T-helper 2 cell (primary cell): ENCODE data around the gene SELENOI.
"Not testable (repeated sequence)": the region's sequence is repeated elsewhere in the genome, so short reads cannot be mapped to it uniquely, and the experiment has no call there.

ENCODE experiments used
- DNase-seq, 5 experiments: peaks; one replicate each; pipeline versions ENCODE4 v3.0.0 to v3.0.0-alpha.2; 2012 to 2022

SELENOI gene

DNA sequence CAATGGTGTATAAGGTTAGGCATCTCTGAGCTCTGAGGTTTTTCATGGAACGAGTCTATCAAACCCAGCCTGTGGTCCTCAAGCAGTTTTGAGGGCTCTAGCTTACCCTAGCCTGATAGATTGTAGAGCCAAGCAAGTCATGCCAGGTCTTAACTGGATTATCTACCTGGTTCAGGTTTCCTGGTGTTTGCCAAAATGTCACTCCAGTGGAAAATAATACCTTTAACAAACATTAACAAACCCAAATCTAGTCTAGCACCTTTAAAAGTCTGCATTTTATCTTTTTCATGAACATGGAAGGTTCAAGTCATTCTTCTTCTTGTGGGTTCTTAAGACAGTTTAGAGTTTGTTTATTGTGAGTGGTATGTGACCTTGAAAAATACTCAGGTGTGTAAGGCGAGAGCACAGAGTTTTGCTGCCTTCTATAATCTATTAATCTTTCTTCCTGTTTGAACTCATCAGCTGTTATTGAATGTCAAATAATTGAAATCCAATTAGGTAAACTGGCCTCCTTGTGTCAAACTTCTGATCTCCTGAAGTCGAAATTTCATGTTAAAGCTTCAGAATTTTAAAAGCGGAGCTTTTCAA is 14.0 kb downstream of the SELENOI start:
- no peak for DNase-seq

GRCh38 chr2:26363323-26363722 is 17.4 kb downstream of the SELENOI start:
- DNase-seq = peak in 1 of 5 experiments; percentile 67

- no peak for DNase-seq
These were observed 18.0 kb downstream of the SELENOI start for GRCh38 chr2:26363958-26364357.

DNA sequence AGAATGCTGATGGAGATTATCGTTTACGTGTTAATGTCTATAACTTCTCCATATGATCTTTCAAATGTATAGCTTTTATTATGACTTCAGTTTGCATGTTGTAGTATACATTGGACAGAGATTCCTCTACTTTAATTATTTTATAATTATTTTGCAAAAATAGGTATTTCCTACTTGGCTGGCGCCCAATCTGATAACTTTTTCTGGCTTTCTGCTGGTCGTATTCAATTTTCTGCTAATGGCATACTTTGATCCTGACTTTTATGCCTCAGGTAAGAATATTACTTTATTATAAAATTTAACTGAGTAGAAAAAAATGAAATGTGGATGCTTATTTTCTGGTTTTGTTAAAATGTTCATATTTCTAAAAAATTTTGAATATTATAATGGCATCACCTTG is 18.7 kb downstream of the SELENOI start:
- DNase-seq = no peak

DNA sequence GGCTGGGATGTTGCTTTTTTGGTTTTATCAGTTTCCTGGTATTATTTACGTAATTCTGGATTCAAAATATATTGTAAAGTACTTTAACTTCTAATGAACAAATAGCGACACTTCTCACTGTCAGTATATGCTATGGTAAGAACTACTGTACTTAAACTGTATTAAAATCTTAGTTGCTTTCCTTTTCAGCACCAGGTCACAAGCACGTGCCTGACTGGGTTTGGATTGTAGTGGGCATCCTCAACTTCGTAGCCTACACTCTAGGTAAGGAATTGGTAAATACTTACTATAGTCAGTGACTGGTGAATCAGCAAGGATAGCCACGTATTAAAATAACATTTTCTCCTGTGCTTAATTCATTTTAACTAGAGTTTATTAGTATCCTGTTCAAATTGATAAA is 21.0 kb downstream of the SELENOI start:
- no peak for DNase-seq

DNA sequence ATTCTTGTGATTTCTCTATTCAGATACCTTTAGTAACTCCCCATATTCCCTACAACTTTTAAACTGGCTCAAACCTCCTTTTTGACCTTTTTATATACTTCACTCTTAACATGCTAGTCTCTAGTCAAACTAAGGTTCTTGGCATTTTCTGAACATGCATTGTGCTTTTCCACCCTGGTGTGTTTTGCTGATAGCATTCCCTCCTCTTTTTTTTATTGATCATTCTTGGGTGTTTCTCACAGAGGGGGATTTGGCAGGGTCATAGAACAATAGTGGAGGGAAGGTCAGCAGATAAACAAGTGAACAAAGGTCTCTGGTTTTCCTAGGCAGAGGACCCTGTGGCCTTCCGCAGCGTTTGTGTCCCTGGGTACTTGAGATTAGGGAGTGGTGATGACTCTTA is 23.7 kb downstream of the SELENOI start:
- not testable (repeated sequence) for DNase-seq

- not testable (repeated sequence) for DNase-seq
These were observed 25.0 kb downstream of the SELENOI start for GRCh38 chr2:26370909-26371308.

GRCh38 chr2:26376799-26377198 is 30.9 kb downstream of the SELENOI start:
- no peak for DNase-seq

GRCh38 chr2:26380281-26380680 is 34.3 kb downstream of the SELENOI start:
- no peak for DNase-seq

- DNase-seq = no peak
These were observed 36.6 kb downstream of the SELENOI start for GRCh38 chr2:26382564-26382963.

DNA sequence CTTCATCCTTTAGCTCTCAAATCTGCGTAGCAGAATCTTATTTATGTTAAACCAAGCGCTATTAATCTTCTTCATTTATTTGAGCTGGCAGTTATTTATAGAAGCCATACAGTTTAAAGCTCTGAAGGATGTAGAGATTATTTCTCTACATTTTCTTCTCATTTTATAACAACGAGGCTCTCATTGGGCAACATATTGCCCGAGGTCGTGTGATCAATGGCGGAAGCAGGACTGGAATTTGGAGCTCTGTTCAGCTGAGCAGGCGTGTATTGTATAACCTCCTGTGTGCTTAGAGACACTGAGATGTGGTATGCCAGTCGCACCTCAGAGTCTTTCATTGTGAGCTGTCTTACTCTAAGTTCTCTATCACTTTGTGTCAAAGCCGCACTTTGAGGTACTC is 38.2 kb downstream of the SELENOI start:
- DNase-seq = no peak

DNA sequence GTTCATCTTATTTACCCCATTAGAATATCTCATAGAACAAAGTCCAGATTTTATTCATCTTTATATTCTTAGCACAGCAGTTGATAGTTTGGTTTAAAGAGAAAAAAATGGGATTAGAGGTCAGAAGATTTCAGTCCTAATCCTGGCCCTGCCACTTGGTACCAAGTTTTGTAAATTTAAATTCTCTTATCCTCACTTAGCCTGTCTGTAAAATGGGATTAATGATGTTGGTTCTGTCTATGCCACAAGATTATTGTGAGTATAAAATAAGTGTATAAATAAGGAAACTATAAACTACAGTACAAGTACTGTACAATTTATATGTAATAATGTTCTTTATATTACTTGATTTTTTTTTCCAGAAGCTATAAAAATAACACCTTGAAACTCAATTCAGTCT is 38.7 kb downstream of the SELENOI start:
- no peak for DNase-seq

- no peak for DNase-seq
These were observed 41.2 kb downstream of the SELENOI start for GRCh38 chr2:26387189-26387588.

DNA sequence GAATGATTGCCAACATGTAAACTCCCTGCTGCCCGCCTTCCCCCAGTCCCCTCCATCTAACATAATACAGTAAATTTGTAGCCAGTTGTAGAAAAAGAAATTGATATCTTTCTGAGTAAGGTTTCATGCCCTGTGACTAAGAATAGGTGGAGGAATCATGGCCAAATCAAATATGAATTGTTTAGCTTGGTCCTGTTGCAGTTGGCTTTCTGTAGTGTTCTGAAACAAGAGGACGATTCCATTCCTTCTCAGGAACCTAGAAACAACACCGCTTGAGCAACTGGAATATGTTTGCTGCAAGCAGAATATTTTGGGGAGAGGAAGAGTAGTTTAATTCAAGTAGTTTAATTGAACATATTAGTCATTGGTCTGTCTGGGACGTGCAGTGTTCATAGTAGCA is 48.8 kb downstream of the SELENOI start:
- no peak for DNase-seq

GRCh38 chr2:26395394-26395793 is 49.5 kb downstream of the SELENOI start:
- no peak for DNase-seq

DNA sequence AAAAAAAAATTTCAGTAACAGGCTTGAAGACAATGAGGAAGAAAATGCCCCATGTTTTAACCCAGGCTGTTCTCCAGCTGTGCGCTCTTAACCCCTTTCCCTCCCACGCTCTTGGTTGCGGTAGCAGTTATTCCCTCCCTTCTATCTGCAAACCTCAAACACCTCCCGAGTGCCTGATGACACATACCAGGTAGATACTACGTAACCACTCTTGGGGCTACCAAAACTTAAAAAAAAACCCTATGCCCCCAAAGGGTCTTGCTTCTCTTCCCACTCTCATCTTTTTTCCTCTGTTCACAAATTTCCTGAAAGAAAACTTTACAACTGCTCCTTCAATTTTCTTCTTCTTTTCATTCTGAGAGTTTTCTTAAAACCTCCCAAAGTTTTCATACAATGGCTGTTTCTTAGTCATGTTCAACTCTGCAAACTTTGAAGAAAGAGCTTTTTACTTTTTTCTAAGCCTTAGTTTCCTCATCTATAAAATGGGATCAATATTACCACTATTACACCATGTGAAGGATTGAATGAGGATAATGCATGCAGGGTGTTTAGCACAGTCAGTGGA is 50.9 kb downstream of the SELENOI start:
- peak in 1 of 5 experiments; percentile 16 for DNase-seq

DNA sequence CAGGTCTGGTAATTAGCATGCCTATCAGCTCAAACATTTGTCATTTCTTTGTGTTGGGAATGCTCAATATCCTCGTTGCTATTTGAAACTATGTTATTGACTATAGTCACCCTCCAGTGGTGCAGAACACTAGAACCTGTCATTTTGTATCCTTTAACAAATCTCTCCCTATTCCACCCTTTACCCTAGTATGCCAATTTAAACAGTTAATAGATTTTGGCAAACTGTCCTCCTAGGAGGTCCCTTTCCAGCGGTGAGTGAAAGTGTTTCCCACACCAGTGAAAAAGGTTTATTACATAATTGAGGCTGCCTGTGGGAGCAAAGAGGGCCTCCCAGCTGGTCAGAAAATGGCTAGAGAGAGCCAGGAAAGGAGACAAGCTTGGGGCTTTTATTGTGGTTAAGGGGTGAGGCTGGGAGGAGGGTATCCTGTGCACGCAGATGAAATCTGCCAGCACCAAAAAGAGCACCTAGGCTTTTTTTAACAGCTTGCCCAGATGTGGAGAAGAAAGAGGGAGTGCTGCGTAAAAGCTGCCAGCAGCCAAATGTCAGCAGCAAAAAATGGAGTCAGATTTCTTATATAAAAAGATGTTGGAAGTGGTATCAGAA is 53.9 kb downstream of the SELENOI start:
- DNase-seq = no peak

GRCh38 chr2:26400723-26401122 is 54.8 kb downstream of the SELENOI start:
- no peak for DNase-seq

DNA sequence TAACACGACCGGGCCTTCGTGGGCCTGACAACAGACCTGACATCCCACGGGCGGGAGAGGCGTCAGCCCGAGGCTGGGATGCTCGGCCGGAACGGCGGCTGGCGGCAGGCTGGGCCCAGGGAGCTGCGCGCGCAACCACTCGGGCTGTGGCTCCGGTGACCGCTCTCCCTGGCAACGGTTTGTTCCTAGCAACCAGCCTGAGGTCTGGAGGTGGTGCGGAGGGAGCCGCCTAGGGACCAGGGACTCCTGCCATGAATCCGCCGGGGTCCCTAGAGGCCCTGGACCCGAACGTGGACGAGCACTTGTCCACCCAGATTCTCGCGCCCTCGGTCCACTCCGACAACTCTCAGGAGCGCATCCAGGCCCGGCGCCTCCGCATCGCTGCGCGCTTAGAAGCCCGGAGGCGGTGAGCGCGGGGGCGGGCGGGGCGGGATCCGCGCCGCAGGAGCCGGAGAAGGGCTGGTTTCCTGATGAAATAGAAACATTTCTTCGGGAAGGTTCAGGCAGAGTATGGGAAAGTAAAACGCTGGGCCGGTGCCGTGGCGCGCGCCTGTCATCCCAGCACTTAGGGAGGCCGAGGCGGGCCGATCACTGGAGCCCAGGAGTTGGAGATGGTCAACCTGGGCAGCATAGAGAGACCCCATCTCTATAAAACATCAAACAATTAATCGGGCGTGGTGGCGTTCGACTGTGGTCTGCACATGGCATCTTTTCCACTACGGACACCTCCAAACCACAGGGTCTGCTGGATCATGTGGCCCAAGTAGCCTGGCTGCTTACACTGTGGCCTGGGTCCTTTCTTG is 56.0 kb downstream of the SELENOI start, which contains the start of gene DRC1:
DRC1 (plus strand) TSS at position 182 of the 803 bp plus-strand sequence; CDS start at position 252, 70 bp downstream.
- peak in 1 of 5 experiments; percentile 52 for DNase-seq

GRCh38 chr2:26407526-26407925 is 61.6 kb downstream of the SELENOI start:
- no peak for DNase-seq

DNA sequence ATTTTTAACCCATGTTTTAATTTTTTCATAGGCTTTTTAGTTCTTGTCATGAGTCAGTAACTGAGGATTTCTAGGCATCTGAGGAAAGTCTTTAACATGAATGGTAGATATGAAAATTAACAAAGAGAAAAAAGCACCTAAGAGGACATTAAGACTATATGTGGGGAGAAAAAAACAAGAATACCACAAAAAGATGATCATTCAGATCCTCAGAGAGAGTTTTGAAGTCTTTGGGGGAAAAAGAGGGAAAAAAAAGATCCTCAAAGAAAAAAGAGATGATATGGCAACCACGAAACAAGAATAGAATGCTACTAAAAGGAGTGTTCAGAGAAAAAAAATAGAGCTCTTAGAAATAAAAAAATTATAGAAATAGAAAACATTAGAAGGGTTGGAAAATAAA is 63.8 kb downstream of the SELENOI start:
- DNase-seq = no peak

DNA sequence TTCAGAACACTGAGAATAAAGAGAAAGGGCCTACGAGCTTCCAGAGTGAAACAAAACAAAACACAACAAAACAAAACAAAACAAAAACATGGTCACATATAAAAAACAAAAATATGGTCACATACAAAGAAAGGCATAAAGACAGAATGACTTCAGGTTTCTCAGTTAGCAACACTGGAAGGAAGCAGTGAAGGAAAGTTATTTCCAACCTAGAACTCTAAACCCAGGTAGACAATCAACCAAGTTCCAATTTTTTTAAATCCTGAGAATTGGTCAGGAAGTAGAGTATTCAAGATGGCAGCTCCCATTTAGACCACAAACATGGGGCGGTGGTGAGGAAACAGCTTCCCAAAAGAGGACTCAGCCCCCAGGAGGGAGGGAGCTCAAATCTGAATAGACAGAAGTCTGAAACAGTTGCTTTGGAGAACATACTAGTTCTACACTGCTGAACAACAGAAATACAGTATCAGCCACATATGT is 64.9 kb downstream of the SELENOI start:
- DNase-seq = no peak

GRCh38 chr2:26411419-26411818 is 65.5 kb downstream of the SELENOI start:
- no peak for DNase-seq
